ENCODE data around the gene MARK2.

DNA sequence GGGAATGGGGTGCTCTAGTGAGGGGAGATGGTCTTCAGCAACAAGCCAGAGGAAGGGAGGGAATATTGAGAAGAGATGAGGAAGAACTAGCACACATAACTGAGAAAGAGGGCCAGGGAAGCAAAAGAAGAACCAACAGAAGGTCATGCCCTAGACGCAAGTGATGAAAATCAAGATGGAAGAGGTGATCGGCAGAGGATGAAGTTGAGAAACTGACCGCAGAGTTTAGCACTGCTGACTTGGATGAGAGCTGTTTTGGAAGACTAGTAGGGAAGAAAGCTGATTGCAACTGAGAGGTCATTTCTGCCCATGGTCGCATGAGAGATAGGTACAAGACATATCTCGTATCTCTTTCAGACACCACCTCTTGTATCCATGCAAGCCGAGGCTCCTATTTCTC, 22.7 kb upstream of the MARK2 start:
- no peak for TF ChIP-seq SUZ12 (IDR thresholded peaks at IDR 0.05; ENCODE audit: extremely low read depth, insufficient read depth, insufficient read length)
- no peak for TF ChIP-seq ZNF274 (IDR thresholded peaks at IDR 0.05; ENCODE audit: low read depth, low read length)
- TF ChIP-seq YY1 (IDR thresholded peaks at IDR 0.05; ENCODE audit: insufficient read depth, insufficient read length), result no peak

Data from NT2/D1 (cell line).